K562 (cell line): ENCODE data around the gene YPEL4. TPM values are rescaled to one million over a fixed set of nuclear protein-coding genes. Genes with fewer than 3 reads are reported as not detected.

Experiments used
- ATAC-seq: fragments of 200-7000 bp; cut with Tn5 transposase; 3 replicates; pipeline ENCODE4 v1.9.1; 2020; ENCODE audit warnings: moderate library complexity
- BruUV-seq: library from RNA; stranded (reverse); fragments of 400-500 nt; replicated peaks from 2 replicates; lab custom pipeline; 2021; lab: Mats Ljungman, UMichigan
- CTCF ChIA-PET: fragments of 300-600 bp; formaldehyde crosslinking; extraction: SDS; loops from one replicate; lab custom pipeline; 2021; ENCODE audit warnings: low intra/inter-chr PET ratio; lab: Yijun Ruan, JAX
- POLR2A ChIA-PET: fragments of 300-600, 350-650 bp; sonication (Branson Sonifier 250); formaldehyde crosslinking; extraction: SDS; loops from one replicate; lab custom pipeline; 2021; ENCODE audit warnings: antibody characterized with exemption, inconsistent platforms; lab: Yijun Ruan, JAX
- DNase-seq, 4 experiments: peaks; one replicate each; pipeline versions ENCODE4 v3.0.0 to v3.0.0-alpha.2; 2011 to 2018; ENCODE audit warnings: low spot score in 3 of 4, mixed read lengths in 3 of 4; ENCODE audit errors: extremely low read depth in 1 of 4
- FAIRE-seq: peaks from 2 replicates; lab custom pipeline; 2011; peaks lifted over from hg19 to GRCh38; lab: Jason Lieb, UNC
- H2AFZ ChIP-seq: 2 replicates; pipeline ENCODE4 v1.6.0; 2011; ENCODE audit warnings: low read depth, low read length, control low read depth, inconsistent platforms
- H3K27ac ChIP-seq: fragments of 200-600 bp; 3 replicates; pipeline ENCODE4 v1.8.0; 2011; ENCODE audit warnings: low read depth, mild to moderate bottlenecking, control low read depth, inconsistent platforms, low read length, moderate library complexity, mixed read lengths; ENCODE audit errors: extremely low read depth
- H3K27me3 ChIP-seq, 2 experiments: fragments of 300-600 bp in 1 of 2; 2 replicates in 1 of 2; 3 replicates in 1 of 2; pipeline versions ENCODE4 v1.6.0 to v1.8.0; 2011; ENCODE audit warnings: inconsistent platforms in 2 of 2, low read length in 2 of 2, mild to moderate bottlenecking in 1 of 2, mixed read lengths in 1 of 2, moderate library complexity in 1 of 2; ENCODE audit not compliant: control insufficient read depth in 2 of 2, insufficient read depth in 2 of 2
- H3K36me3 ChIP-seq: fragments of 300-600 bp; 3 replicates; pipeline ENCODE4 v1.8.0; 2011; ENCODE audit warnings: mild to moderate bottlenecking, low read length, inconsistent platforms; ENCODE audit not compliant: control insufficient read depth, insufficient read depth
- H3K4me1 ChIP-seq, 2 experiments: fragments of 200-600 bp in 1 of 2; replicated peaks in 1 of 2; 2 replicates in 1 of 2; 3 replicates in 1 of 2; pipeline versions ENCODE4 v1.5.1 to v1.8.0; 2011; ENCODE audit warnings: inconsistent platforms in 2 of 2, low read length in 2 of 2, mild to moderate bottlenecking in 1 of 2, mixed read lengths in 1 of 2, moderate library complexity in 1 of 2; ENCODE audit not compliant: control insufficient read depth in 2 of 2, insufficient read depth in 2 of 2
- H3K4me2 ChIP-seq: 2 replicates; pipeline ENCODE4 v1.6.1; 2011; ENCODE audit warnings: low read length, control low read depth, inconsistent platforms, mixed read lengths; ENCODE audit not compliant: insufficient read depth
- H3K4me3 ChIP-seq: fragments of 200-600 bp; sonication (generic), shearing (Covaris generic); 2 replicates; pipeline ENCODE4 v1.5.1; 2016; ENCODE audit warnings: control low read depth, inconsistent platforms
- H3K79me2 ChIP-seq: fragments of 200-600 bp; 3 replicates; pipeline ENCODE4 v1.8.0; 2011; ENCODE audit warnings: low read length, inconsistent platforms; ENCODE audit not compliant: control insufficient read depth, insufficient read depth
- H3K9ac ChIP-seq, 2 experiments: 2 replicates each; pipeline versions ENCODE4 v1.6.0 to v1.6.1; 2011; ENCODE audit warnings: low read depth in 2 of 2, low read length in 2 of 2, control low read depth in 1 of 2, inconsistent platforms in 1 of 2, mild to moderate bottlenecking in 1 of 2, mixed read lengths in 1 of 2; ENCODE audit not compliant: insufficient read depth in 1 of 2
- H3K9me1 ChIP-seq: one replicate; pipeline ENCODE4 v1.6.0; 2011; ENCODE audit warnings: inconsistent platforms, mild to moderate bottlenecking, low read length, moderate library complexity; ENCODE audit not compliant: control insufficient read depth, insufficient read depth
- H3K9me3 ChIP-seq: replicated peaks from 2 replicates; pipeline ENCODE4 v1.5.1; 2011; ENCODE audit warnings: low read depth, low read length, inconsistent platforms; ENCODE audit not compliant: control insufficient read depth, insufficient read depth
- H4K20me1 ChIP-seq: replicated peaks from 2 replicates; pipeline ENCODE4 v1.6.1; 2011; ENCODE audit warnings: low read length, inconsistent platforms, mixed read lengths; ENCODE audit not compliant: control insufficient read depth, insufficient read depth
- BCLAF1 ChIP-seq, 2 experiments: fragments of 450-650 bp in 1 of 2; IDR thresholded peaks; 2 replicates each; pipeline ENCODE4 v1.6.1; 2011 to 2017; ENCODE audit warnings: low read depth in 2 of 2, antibody characterized with exemption in 1 of 2, borderline replicate concordance in 1 of 2, low read length in 1 of 2, mild to moderate bottlenecking in 1 of 2, mixed read lengths in 1 of 2; ENCODE audit not compliant: control insufficient read depth in 1 of 2
- HINFP ChIP-seq: fragments of 450-650 bp; conservative IDR thresholded peaks from 2 replicates; pipeline ENCODE4 v1.6.1; 2016; ENCODE audit warnings: missing genetic modification characterization, low read depth, mild to moderate bottlenecking, control low read depth, missing compliant biosample characterization
- TSC22D4 ChIP-seq: fragments of 450-650 bp; IDR thresholded peaks from 2 replicates; pipeline ENCODE4 v1.6.1; 2016; ENCODE audit warnings: missing genetic modification characterization, missing biosample characterization, control low read depth
- ZNF324 ChIP-seq: fragments of 250-450 bp; sonication (Bioruptor Pico); IDR thresholded peaks from 2 replicates; pipeline ENCODE4 v1.4.0; 2020; ENCODE audit warnings: mild to moderate bottlenecking
- WGBS: fragments of 100-300 bp; shearing (Covaris generic); methylation state at CpG from one replicate; pipeline ENCODE4 v1.1.6; 2016; ENCODE audit warnings: low coverage, mixed read lengths; ENCODE audit not compliant: insufficient coverage; ENCODE audit errors: missing lambda C conversion rate; 5-methylcytosine and 5-hydroxymethylcytosine counted together
- in situ Hi-C: fragments of 300-500 bp; cut with MboI; formaldehyde crosslinking; loops from 4 replicates; pipeline ENCODE4 v1.15.0; 2018; ENCODE audit warnings: inconsistent platforms, mixed read lengths
- intact Hi-C: fragments of 100-400 bp; cut with micrococcal nuclease; formaldehyde crosslinking; loops from 2 replicates; pipeline ENCODE4 v1.14.2; 2022
- polyA plus RNA-seq, 8 experiments: library from polyadenylated mRNA; depleted of rRNA in 4 of 8; stranded (reverse) in 5 of 8; unstranded in 3 of 8; fragments of >200 nt; fragmentation: Nextera tagmentation in 2 of 8; fragmentation: Illumina TruSeq in 1 of 8; extraction: Ambion mirVana in 2 of 8; extraction: Trizol in 1 of 8; gene quantifications; 2 replicates each; pipeline versions ENCODE4 v1.2.1 to v1.2.3, GENCODE V29; 2011 to 2014; ENCODE audit warnings: inconsistent platforms in 1 of 8, missing spikeins in 1 of 8
- total RNA-seq, 7 experiments: library from RNA; depleted of rRNA in 6 of 7; stranded (reverse); fragments of >200 nt in 6 of 7; fragmentation: Illumina TruSeq in 2 of 7; extraction: Trizol in 2 of 7; gene quantifications; 2 replicates each; pipeline versions ENCODE4 v1.2.1 to v1.2.3, GENCODE V29; 2011 to 2021; ENCODE audit warnings: low replicate concordance in 1 of 7
- TF ChIP-seq, protein P1 (sequence below): fragments of 450-650 bp; formaldehyde crosslinking; IDR thresholded peaks from 2 replicates; pipeline ENCODE4 v1.4.0; 2022; ENCODE audit warnings: mild to moderate bottlenecking, moderate library complexity
- TF ChIP-seq, protein P2 (sequence below): sonication (generic); formaldehyde crosslinking; IDR thresholded peaks from 2 replicates; pipeline ENCODE4 v1.8.0; 2022; ENCODE audit warnings: mild to moderate bottlenecking, low read depth, missing genetic modification reagents

The YPEL4 gene
- total and polyA plus RNA-seq, 9 of the 15 experiments (the other 6 are each of a cell fraction or from before 2014, with no cell fraction given) = 0.07 to 1.4 (median 0.40) TPM; not detected in 2

DNA sequence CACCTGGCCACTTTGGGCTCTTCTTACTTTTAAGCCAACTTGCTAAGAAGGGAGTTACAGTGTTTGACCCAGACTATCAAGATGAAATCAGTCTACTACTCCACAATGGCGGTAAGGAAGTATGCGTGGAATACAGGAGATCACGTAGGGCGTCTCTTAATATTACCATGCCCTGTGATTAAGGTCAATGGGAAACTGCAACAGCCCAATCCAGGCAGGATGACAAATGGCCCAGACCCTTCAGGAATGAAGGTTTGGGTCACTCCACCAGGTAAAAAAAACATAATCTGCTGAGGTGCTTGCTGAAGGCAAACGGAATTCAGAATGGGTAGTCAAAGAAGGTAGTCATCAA lies 1.0 kb upstream of the YPEL4 start (continued):
- TF ChIP-seq BCLAF1 (IDR thresholded peaks at IDR 0.05; ENCODE audit: borderline replicate concordance in 1 of 2, control insufficient read depth in 1 of 2, low read depth in 2 of 2, low read length in 1 of 2) = no peak
- TF ChIP-seq, protein P1, sequence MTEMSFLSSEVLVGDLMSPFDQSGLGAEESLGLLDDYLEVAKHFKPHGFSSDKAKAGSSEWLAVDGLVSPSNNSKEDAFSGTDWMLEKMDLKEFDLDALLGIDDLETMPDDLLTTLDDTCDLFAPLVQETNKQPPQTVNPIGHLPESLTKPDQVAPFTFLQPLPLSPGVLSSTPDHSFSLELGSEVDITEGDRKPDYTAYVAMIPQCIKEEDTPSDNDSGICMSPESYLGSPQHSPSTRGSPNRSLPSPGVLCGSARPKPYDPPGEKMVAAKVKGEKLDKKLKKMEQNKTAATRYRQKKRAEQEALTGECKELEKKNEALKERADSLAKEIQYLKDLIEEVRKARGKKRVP = no peak
- TF ChIP-seq ZNF324 = no peak
- TF ChIP-seq, all 486 proteins: peak for 0

DNA sequence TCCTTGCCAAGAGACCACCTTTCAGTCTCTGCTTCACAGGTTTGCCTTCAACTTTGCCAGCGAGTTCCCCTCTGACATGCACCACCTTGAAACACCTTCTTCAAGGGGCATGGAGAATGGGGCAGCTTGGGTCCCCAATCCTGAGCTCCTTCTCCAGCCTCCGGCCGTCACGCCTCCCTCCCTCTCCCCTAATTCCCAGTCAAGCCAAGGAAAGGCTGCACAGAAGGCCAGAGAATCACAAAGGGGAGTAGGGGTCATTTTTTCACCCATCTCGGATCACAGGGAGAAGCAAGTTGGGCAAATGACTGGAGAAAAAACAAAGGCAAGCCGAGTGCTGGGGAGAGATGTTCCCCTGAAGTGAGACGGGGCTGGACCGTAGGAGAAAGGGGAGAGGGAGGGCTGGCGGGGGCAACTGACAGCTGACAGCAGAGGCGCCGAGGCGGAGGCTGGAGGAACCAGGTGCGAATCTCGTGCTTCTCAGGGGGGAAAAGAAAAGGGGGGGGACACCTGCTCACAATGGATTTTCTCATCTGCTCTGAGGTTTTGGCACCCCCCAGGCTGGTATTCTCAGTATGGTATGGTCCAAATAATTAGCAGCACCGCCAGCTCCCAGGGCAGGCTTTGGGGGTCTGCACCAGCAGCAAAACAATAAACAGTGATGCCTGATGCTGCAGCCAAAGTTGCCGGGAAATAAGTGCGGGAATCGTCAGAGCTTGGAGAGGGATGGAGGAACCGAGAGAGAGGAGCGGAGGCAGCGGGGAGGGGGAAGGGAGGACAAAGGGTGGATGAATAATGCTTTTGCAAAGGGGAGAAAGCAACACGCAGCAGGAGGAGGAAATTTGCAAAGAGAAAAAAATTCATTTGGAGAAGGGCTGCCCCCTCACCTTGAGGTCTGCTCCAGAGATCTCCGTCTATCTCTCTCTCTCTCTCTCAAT lies 644 bp downstream of the YPEL4 start:
- intact Hi-C loops (no loop called here), in situ Hi-C loops (loop anchor here (10.0 kb wide), 1 partner anchor 194 kb away; no protein-coding TSS in a partner anchor)
- BruUV-seq = no TSS peak
- Histone ChIP-seq H3K79me2 (no peaks in the 10 kb centered on the region), H3K9ac (peak overlapping the region; percentile 21 to 41; a peak in 2 of 4 replicates), H3K4me1 (peaks cover 36 to 37% of the 10 kb centered on the region in 2 experiments), H2AFZ (peak overlapping the region; percentile 38), H3K27me3 (peaks cover 0 to 15% of the 10 kb centered on the region in 2 experiments; a peak in 2 of 5 replicates), H3K9me1 (no peaks in the 10 kb centered on the region), H4K20me1 (no peaks in the 10 kb centered on the region; the same call in 1 of the 2 replicates), H3K4me3 (peak overlapping the region; percentile 21; the same call in 1 of the 2 replicates), H3K4me2 (peak overlapping the region; percentile 78), H3K9me3 (no peaks in the 10 kb centered on the region), H3K36me3 (no peaks in the 10 kb centered on the region), H3K27ac (no peak overlapping the region)
- ATAC-seq (no peak), DNase-seq (no peak), FAIRE-seq (no peak)
- CTCF ChIA-PET = no interaction called here
- POLR2A ChIA-PET = interaction anchor here (0.5 to 1.2 kb wide), 6 partner anchors 8 to 359 kb away, joined by 3 read pairs; partner anchors contain the start of gene SSRP1
- 6% methylated on average over 17 of the region's 23 CpGs for WGBS
- TF ChIP-seq, protein P2, sequence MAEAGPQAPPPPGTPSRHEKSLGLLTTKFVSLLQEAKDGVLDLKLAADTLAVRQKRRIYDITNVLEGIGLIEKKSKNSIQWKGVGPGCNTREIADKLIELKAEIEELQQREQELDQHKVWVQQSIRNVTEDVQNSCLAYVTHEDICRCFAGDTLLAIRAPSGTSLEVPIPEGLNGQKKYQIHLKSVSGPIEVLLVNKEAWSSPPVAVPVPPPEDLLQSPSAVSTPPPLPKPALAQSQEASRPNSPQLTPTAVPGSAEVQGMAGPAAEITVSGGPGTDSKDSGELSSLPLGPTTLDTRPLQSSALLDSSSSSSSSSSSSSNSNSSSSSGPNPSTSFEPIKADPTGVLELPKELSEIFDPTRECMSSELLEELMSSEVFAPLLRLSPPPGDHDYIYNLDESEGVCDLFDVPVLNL (CRISPR knock-in tag) = 0 out of 2 replicates have a peak, but pooled peaks have one; percentile 12
- 0 out of 2 replicates have a peak, but pooled peaks have one; percentile 7 for TF ChIP-seq HINFP (tag)
- TF ChIP-seq TSC22D4 (tag) = no peak
